ENCODE measurements around the gene TNNI3.
"Not testable (repeated sequence)": the region's sequence is repeated elsewhere in the genome, so short reads cannot be mapped to it uniquely, and the experiment has no call there.

Gene TNNI3

GRCh38 chr19:55172741-55173140 lies 15.2 kb upstream of the TNNI3 start:
- no peak overlapping the region for H3K4me3 ChIP-seq (ENCODE audit: low read depth, low read length)
- DNase-seq (ENCODE audit: low read depth), result no peak
- no peak for TF ChIP-seq CTCF (IDR thresholded peaks at IDR 0.05; ENCODE audit: control insufficient read depth, extremely low read depth, insufficient read depth)

- H3K4me3 ChIP-seq (ENCODE audit: low read depth, low read length), result not testable (repeated sequence)
Measured at GRCh38 chr19:55172318-55172717, 14.8 kb upstream of the TNNI3 start.

GRCh38 chr19:55171440-55171839 lies 13.9 kb upstream of the TNNI3 start:
- DNase-seq (ENCODE audit: low read depth), result no peak
- H3K4me3 ChIP-seq (ENCODE audit: low read depth, low read length), result no peak overlapping the region
- TF ChIP-seq CTCF (IDR thresholded peaks at IDR 0.05; ENCODE audit: control insufficient read depth, extremely low read depth, insufficient read depth), result no peak

More at GRCh38 chr19:55172318-55172717, 14.8 kb upstream of the TNNI3 start:
- DNase-seq (ENCODE audit: low read depth), result not testable (repeated sequence)

- H3K4me3 ChIP-seq (ENCODE audit: low read depth, low read length), result no peak overlapping the region
- TF ChIP-seq CTCF (IDR thresholded peaks at IDR 0.05; ENCODE audit: control insufficient read depth, extremely low read depth, insufficient read depth), result no peak
- DNase-seq (ENCODE audit: low read depth), result no peak
Measured at GRCh38 chr19:55169136-55169535, 11.6 kb upstream of the TNNI3 start.

- TF ChIP-seq CTCF (IDR thresholded peaks at IDR 0.05; ENCODE audit: control insufficient read depth, extremely low read depth, insufficient read depth), result no peak
- H3K4me3 ChIP-seq (ENCODE audit: low read depth, low read length), result peak within 1 kb of the TSS; percentile 59
- peak; percentile 95 for DNase-seq (ENCODE audit: low read depth)
Measured at GRCh38 chr19:55166530-55167268, 9.2 kb upstream of the TNNI3 start, which contains the start of gene DNAAF3. Gene DNAAF3, minus strand, starts transcription at chr19:55166613. Its CDS starts 200 bp downstream, at chr19:55166413.

- peak overlapping the region; percentile 59 for H3K4me3 ChIP-seq (ENCODE audit: low read depth, low read length)
- peak; percentile 66 for DNase-seq (ENCODE audit: low read depth)
- peak; percentile 80 for TF ChIP-seq CTCF (IDR thresholded peaks at IDR 0.05; ENCODE audit: control insufficient read depth, extremely low read depth, insufficient read depth)
Measured at GRCh38 chr19:55165952-55166529, 8.5 kb upstream of the TNNI3 start.

GRCh38 chr19:55161571-55162322 lies 4.2 kb upstream of the TNNI3 start:
- no peak overlapping the region for H3K4me3 ChIP-seq (ENCODE audit: low read depth, low read length)
- no peak for TF ChIP-seq CTCF (IDR thresholded peaks at IDR 0.05; ENCODE audit: control insufficient read depth, extremely low read depth, insufficient read depth)
- no peak for DNase-seq (ENCODE audit: low read depth)

Data from LNCaP clone FGC (cell line).